GM12878 (cell line): ENCODE measurements around the gene CSAD. TPM values are rescaled to one million over a fixed set of nuclear protein-coding genes. Genes with fewer than 3 reads are reported as not detected.

ENCODE experiments used
- ATAC-seq: fragments of 200-7000 bp; cut with Tn5 transposase; 3 replicates; pipeline ENCODE4 v1.9.1; 2020; ENCODE audit warnings: mild to moderate bottlenecking, moderate library complexity
- BruUV-seq: library from RNA; stranded (reverse); fragments of 400-500 nt; replicated peaks from 2 replicates; lab custom pipeline; 2021; lab: Mats Ljungman, UMichigan
- CTCF ChIA-PET: fragments of 300-600 bp; sonication (Branson Sonifier 250); formaldehyde crosslinking; extraction: SDS; loops from one replicate; lab custom pipeline; 2021; ENCODE audit warnings: inconsistent platforms; lab: Yijun Ruan, JAX
- POLR2A ChIA-PET: fragments of 350-600 bp; formaldehyde crosslinking; extraction: SDS; loops from one replicate; lab custom pipeline; 2021; ENCODE audit warnings: inconsistent platforms; lab: Charles Lee
- RAD21 ChIA-PET: fragments of 300-600 bp; sonication (Branson Sonifier 250); formaldehyde crosslinking; loops from one replicate; lab custom pipeline; 2023; ENCODE audit warnings: antibody characterized with exemption; ENCODE audit not compliant: unreplicated experiment; lab: Charles Lee
- SMC1A ChIA-PET: fragments of 300-600 bp; sonication (Branson Sonifier 250); formaldehyde crosslinking; loops from one replicate; lab custom pipeline; 2023; ENCODE audit not compliant: unreplicated experiment, uncharacterized antibody; lab: Charles Lee
- DNase-seq: peaks from one replicate; pipeline ENCODE4 v3.0.0-alpha.2; 2011; ENCODE audit warnings: low read depth, low spot score
- FAIRE-seq: peaks from 3 replicates; lab custom pipeline; 2011; peaks lifted over from hg19 to GRCh38; lab: Jason Lieb, UNC
- H2AFZ ChIP-seq: 2 replicates; pipeline ENCODE4 v1.6.0; 2011; ENCODE audit warnings: low read depth, low read length, control low read depth; ENCODE audit not compliant: control insufficient read depth
- H3K27ac ChIP-seq: 2 replicates; pipeline ENCODE4 v1.5.1; 2011; ENCODE audit warnings: control low read depth; ENCODE audit not compliant: control insufficient read depth, insufficient read depth
- H3K27me3 ChIP-seq, 2 experiments: replicated peaks in 1 of 2; 2 replicates each; pipeline versions ENCODE4 v1.6.0 to v1.6.1; 2011; ENCODE audit warnings: low read length in 1 of 2; ENCODE audit not compliant: control insufficient read depth in 2 of 2, insufficient read depth in 2 of 2
- H3K36me3 ChIP-seq, 2 experiments: 2 replicates each; pipeline ENCODE4 v1.5.1; 2011; ENCODE audit warnings: low read length in 1 of 2; ENCODE audit not compliant: control insufficient read depth in 2 of 2, insufficient read depth in 2 of 2
- H3K4me1 ChIP-seq: 2 replicates; pipeline ENCODE4 v1.6.1; 2011; ENCODE audit warnings: mild to moderate bottlenecking, low read length, moderate library complexity, mixed read lengths; ENCODE audit not compliant: control insufficient read depth, insufficient read depth
- H3K4me2 ChIP-seq: 2 replicates; pipeline ENCODE4 v1.6.0; 2011; ENCODE audit warnings: control low read depth; ENCODE audit not compliant: control insufficient read depth, insufficient read depth
- H3K4me3 ChIP-seq: fragments of 200-600 bp; sonication (generic); 2 replicates; pipeline ENCODE4 v1.5.1; 2016
- H3K79me2 ChIP-seq: 2 replicates; pipeline ENCODE4 v1.6.0; 2011; ENCODE audit warnings: low read length; ENCODE audit not compliant: control insufficient read depth, insufficient read depth
- H3K9ac ChIP-seq: 2 replicates; pipeline ENCODE4 v1.8.0; 2011; ENCODE audit warnings: low read length, control low read depth, mixed read lengths; ENCODE audit not compliant: control insufficient read depth, insufficient read depth
- H3K9me3 ChIP-seq: replicated peaks from 3 replicates; pipeline ENCODE4 v1.5.1; 2011; ENCODE audit warnings: mild to moderate bottlenecking, low read length; ENCODE audit not compliant: control insufficient read depth, insufficient read depth
- H4K20me1 ChIP-seq: 2 replicates; pipeline ENCODE4 v1.6.0; 2011; ENCODE audit not compliant: control insufficient read depth, insufficient read depth
- ATF2 ChIP-seq: IDR thresholded peaks from 2 replicates; pipeline ENCODE4 v1.6.1; 2012; ENCODE audit warnings: low read length, inconsistent platforms
- ATF7 ChIP-seq: fragments of 450-650 bp; IDR thresholded peaks from 2 replicates; pipeline ENCODE4 v1.6.1; 2016; ENCODE audit warnings: low read depth, mild to moderate bottlenecking
- BHLHE40 ChIP-seq, 2 experiments: fragments of 450-650 bp in 1 of 2; IDR thresholded peaks; 2 replicates each; pipeline ENCODE4 v1.6.1; 2011 to 2017; ENCODE audit warnings: low read depth in 2 of 2, borderline replicate concordance in 1 of 2, improper control_type of control experiment in 1 of 2, low read length in 1 of 2, mild to moderate bottlenecking in 1 of 2
- BMI1 ChIP-seq: fragments of 450-650 bp; IDR thresholded peaks from 2 replicates; pipeline ENCODE4 v1.6.1; 2016; ENCODE audit warnings: mild to moderate bottlenecking, moderate library complexity, borderline replicate concordance
- CTCF ChIP-seq, 3 experiments: IDR thresholded peaks in 2 of 3; conservative IDR thresholded peaks in 1 of 3; 2 replicates each; pipeline ENCODE4 v1.5.1; 2011; ENCODE audit warnings: low read depth in 3 of 3, low read length in 3 of 3, mild to moderate bottlenecking in 3 of 3, control low read depth in 2 of 3, moderate library complexity in 2 of 3, inconsistent platforms in 1 of 3, mixed read lengths in 1 of 3; ENCODE audit not compliant: control insufficient read depth in 2 of 3, insufficient read depth in 1 of 3; ENCODE audit errors: extremely low read depth in 1 of 3
- ELK1 ChIP-seq: IDR thresholded peaks from 2 replicates; pipeline ENCODE4 v1.6.1; 2012; ENCODE audit warnings: low read depth, low read length, improper control_type of control experiment
- ESRRA ChIP-seq: IDR thresholded peaks from 2 replicates; pipeline ENCODE4 v1.6.1; 2012; ENCODE audit warnings: mild to moderate bottlenecking, low read length, improper control_type of control experiment
- GABPA ChIP-seq: IDR thresholded peaks from 2 replicates; pipeline ENCODE4 v1.6.1; 2014; ENCODE audit warnings: antibody characterized with exemption, low read depth, mild to moderate bottlenecking, inconsistent platforms
- KAT2A ChIP-seq: conservative IDR thresholded peaks from 2 replicates; pipeline ENCODE4 v1.6.1; 2011; ENCODE audit warnings: low read depth, low read length; ENCODE audit not compliant: control insufficient read depth
- KDM1A ChIP-seq: fragments of 200-600 bp; sonication (generic); IDR thresholded peaks from 2 replicates; pipeline ENCODE4 v1.6.1; 2016; ENCODE audit warnings: borderline replicate concordance
- NFIC ChIP-seq: IDR thresholded peaks from 2 replicates; pipeline ENCODE4 v1.6.1; 2012; ENCODE audit warnings: low read depth, mild to moderate bottlenecking, inconsistent platforms, low read length, moderate library complexity
- NR2C2 ChIP-seq: IDR thresholded peaks from 2 replicates; pipeline ENCODE4 v1.6.1; 2011; ENCODE audit warnings: borderline replicate concordance, low read depth; ENCODE audit not compliant: control insufficient read depth, insufficient read length
- SIX5 ChIP-seq: IDR thresholded peaks from 2 replicates; pipeline ENCODE4 v1.6.1; 2011; ENCODE audit warnings: mild to moderate bottlenecking, low read depth, low read length, moderate library complexity; ENCODE audit not compliant: severe bottlenecking
- SMAD5 ChIP-seq: IDR thresholded peaks from 2 replicates; pipeline ENCODE4 v1.6.1; 2016; ENCODE audit warnings: antibody characterized with exemption, low read depth
- SPI1 ChIP-seq: IDR thresholded peaks from 2 replicates; pipeline ENCODE4 v1.6.1; 2011; ENCODE audit warnings: low read depth, mild to moderate bottlenecking, low read length, moderate library complexity, borderline replicate concordance; ENCODE audit not compliant: insufficient read depth
- TARDBP ChIP-seq: IDR thresholded peaks from 2 replicates; pipeline ENCODE4 v1.6.1; 2016; ENCODE audit warnings: borderline replicate concordance
- TCF12 ChIP-seq: IDR thresholded peaks from 2 replicates; pipeline ENCODE4 v1.6.1; 2011; ENCODE audit warnings: low read depth, mild to moderate bottlenecking, low read length
- WGBS: methylation state at CpG from one replicate; pipeline ENCODE4 v1.1.6; 2016; ENCODE audit warnings: low lambda C conversion rate; ENCODE audit not compliant: insufficient replicate concordance, insufficient coverage; ENCODE audit errors: missing lambda C conversion rate; 5-methylcytosine and 5-hydroxymethylcytosine counted together
- in situ Hi-C: fragments of 300-500 bp; cut with MboI; formaldehyde crosslinking; loops from 9 replicates; pipeline ENCODE4 v1.14.3; 2018; ENCODE audit warnings: mixed read lengths
- intact Hi-C: fragments of 100-400 bp; cut with micrococcal nuclease; formaldehyde crosslinking; loops from one replicate; pipeline ENCODE4 v1.14.2; 2022; ENCODE audit not compliant: unreplicated experiment
- polyA plus RNA-seq, 11 experiments: library from polyadenylated mRNA; depleted of rRNA in 4 of 11; unstranded in 6 of 11; stranded (reverse) in 5 of 11; fragments of >200 nt; fragmentation: Nextera tagmentation in 4 of 11; fragmentation: Illumina TruSeq in 1 of 11; extraction: Ambion mirVana in 4 of 11; extraction: Trizol in 1 of 11; gene quantifications; 1 replicate in 1 of 11; 2 replicates in 10 of 11; pipeline versions ENCODE4 v1.2.1 to v1.2.3, GENCODE V29; 2011 to 2016; ENCODE audit warnings: inconsistent platforms in 2 of 11, missing spikeins in 2 of 11, low read depth in 1 of 11
- total RNA-seq, 4 experiments: library from RNA; depleted of rRNA in 3 of 4; stranded (reverse); fragments of >200 nt in 3 of 4; fragmentation: Illumina TruSeq in 1 of 4; extraction: Trizol in 1 of 4; gene quantifications; 2 replicates each; pipeline versions ENCODE4 v1.2.1 to v1.2.3, GENCODE V29; 2013 to 2021
- TF ChIP-seq, protein P1 (sequence below): fragments of 450-650 bp; IDR thresholded peaks from 2 replicates; pipeline ENCODE4 v1.6.1; 2014; ENCODE audit warnings: mild to moderate bottlenecking

CSAD gene
- total and polyA plus RNA-seq, 10 of the 15 experiments (the other 5 are each of a cell fraction or from before 2014, with no cell fraction given) = 1.1 to 20.4 (median 6.2) TPM

DNA sequence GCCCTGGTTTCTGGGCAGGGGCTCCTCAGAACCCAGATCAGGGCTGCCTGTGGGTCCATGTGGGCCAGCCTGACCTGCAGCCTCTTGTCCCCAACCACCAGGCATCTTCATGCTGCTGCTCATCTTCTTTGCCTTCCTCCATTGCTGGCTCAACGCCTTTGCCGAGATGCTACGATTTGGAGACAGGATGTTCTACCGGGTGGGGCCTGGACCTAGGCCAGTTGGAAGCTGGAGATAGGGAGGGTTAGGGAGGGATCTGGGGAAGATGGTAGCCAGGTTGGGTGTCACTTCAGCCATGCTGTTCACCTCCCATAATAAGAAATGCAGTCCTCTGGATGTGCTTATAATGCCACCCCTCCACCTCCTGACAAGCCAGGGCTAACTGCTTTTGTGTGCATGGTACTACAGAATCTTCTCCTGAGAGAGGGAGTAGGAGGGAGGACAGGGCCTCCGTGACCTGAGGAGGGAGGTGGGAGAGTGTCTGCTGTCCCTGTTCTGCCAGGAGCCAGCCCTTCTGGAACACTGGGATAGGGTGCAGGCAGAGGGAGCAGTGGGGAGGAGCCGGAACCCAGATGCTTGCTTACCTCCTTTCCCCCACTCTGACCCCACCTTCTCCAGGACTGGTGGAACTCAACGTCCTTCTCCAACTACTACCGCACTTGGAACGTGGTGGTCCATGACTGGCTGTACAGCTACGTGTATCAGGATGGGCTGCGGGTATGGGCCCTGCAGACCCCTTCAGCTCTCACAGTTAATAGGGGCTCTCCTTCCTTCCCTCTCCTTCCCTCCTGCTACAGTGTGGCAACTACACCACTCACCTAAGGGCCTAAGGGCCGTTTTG is 59.8 kb downstream of the CSAD start:
- H3K4me2 ChIP-seq = no peak overlapping the region
- ChIA-PET SMC1A (no interaction called here), CTCF (interaction anchor here (1.0 kb wide), 2 partner anchors 9 to 207 kb away, joined by 3 to 4 read pairs; no protein-coding TSS in a partner anchor), RAD21 (interaction anchor here (1.3 kb wide), 1 partner anchor 18 kb away, joined by 4 read pairs; the partner anchor contains the start of gene SOAT2), POLR2A (interaction anchor here (0.6 kb wide), 1 partner anchor 18 kb away, joined by 3 read pairs; the partner anchor contains the start of gene SOAT2)
- H2AFZ ChIP-seq = no peak overlapping the region
- TF ChIP-seq SIX5 (no peak), CTCF (IDR thresholded peaks at IDR 0.05 in 2 of 3, conservative IDR thresholded peaks at IDR 0.05 in 1 of 3; ENCODE audit: control insufficient read depth in 2 of 3, extremely low read depth in 1 of 3, insufficient read depth in 1 of 3, low read depth in 3 of 3, low read length in 3 of 3) (no peak), BMI1 (no peak), NR2C2 (no peak), ELK1 (no peak), GABPA (no peak), NFIC (no peak), ATF2 (no peak), BHLHE40 (IDR thresholded peaks at IDR 0.05; ENCODE audit: borderline replicate concordance in 1 of 2, low read depth in 2 of 2, low read length in 1 of 2) (no peak), TCF12 (no peak), SPI1 (no peak), KAT2A (no peak), KDM1A (no peak), ESRRA (no peak), ATF7 (no peak), TARDBP (no peak), SMAD5 (no peak)
- TF ChIP-seq, protein P1, sequence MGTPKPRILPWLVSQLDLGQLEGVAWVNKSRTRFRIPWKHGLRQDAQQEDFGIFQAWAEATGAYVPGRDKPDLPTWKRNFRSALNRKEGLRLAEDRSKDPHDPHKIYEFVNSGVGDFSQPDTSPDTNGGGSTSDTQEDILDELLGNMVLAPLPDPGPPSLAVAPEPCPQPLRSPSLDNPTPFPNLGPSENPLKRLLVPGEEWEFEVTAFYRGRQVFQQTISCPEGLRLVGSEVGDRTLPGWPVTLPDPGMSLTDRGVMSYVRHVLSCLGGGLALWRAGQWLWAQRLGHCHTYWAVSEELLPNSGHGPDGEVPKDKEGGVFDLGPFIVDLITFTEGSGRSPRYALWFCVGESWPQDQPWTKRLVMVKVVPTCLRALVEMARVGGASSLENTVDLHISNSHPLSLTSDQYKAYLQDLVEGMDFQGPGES = no peak
- no peaks in the 10 kb centered on the region for H4K20me1 ChIP-seq
- 61% methylated on average over 12 of the region's 12 CpGs for whole genome bisulfite sequencing
- in situ Hi-C loops (no loop called here), intact Hi-C loops (no loop called here)
- no peak overlapping the region for H3K4me3 ChIP-seq
- no peaks in the 10 kb centered on the region for H3K27me3 ChIP-seq
- BruUV-seq = no TSS peak
- no peaks in the 10 kb centered on the region for H3K79me2 ChIP-seq
- H3K9me3 ChIP-seq = no peaks in the 10 kb centered on the region
- H3K27ac ChIP-seq = no peak overlapping the region
- no peak for DNase-seq
- no peaks in the 10 kb centered on the region for H3K36me3 ChIP-seq
- H3K4me1 ChIP-seq = no peaks in the 10 kb centered on the region
- H3K9ac ChIP-seq = no peak overlapping the region
- no peak for ATAC-seq
- FAIRE-seq = no peak
